Endothelial cell of hepatic sinusoid (primary cell): ENCODE results near the gene KIF26B.
"Not testable (repeated sequence)": the region's sequence is repeated elsewhere in the genome, so short reads cannot be mapped to it uniquely, and the experiment has no call there.

Source experiments
- in situ Hi-C: cut with HindIII; loops from 2 replicates; pipeline ENCODE4 v1.10.0; 2017; ENCODE audit warnings: low sequenced_read_pairs

The KIF26B gene

GRCh38 chr1:245154429-245155271 lies at the start of gene KIF26B:
Gene KIF26B, plus strand, starts transcription at chr1:245154985. Its CDS starts 440 bp downstream, at chr1:245155425.
- in situ Hi-C loops: no loop called here

- in situ Hi-C loops: no loop called here
Measured at GRCh38 chr1:245105042-245105441, 49.7 kb upstream of the KIF26B start.

- in situ Hi-C loops: no loop called here
Measured at GRCh38 chr1:245105815-245106410, 48.9 kb upstream of the KIF26B start.

- in situ Hi-C loops: no loop called here
Measured at GRCh38 chr1:245107776-245108114, 47.0 kb upstream of the KIF26B start.

GRCh38 chr1:245108246-245108645 lies 46.5 kb upstream of the KIF26B start:
- in situ Hi-C loops: no loop called here

GRCh38 chr1:245108909-245109308 lies 45.9 kb upstream of the KIF26B start:
- in situ Hi-C loops: no loop called here

- in situ Hi-C loops: no loop called here
Measured at GRCh38 chr1:245110406-245110805, 44.4 kb upstream of the KIF26B start.

- in situ Hi-C loops: no loop called here
Measured at GRCh38 chr1:245111073-245111472, 43.7 kb upstream of the KIF26B start.

- in situ Hi-C loops: no loop called here
Measured at GRCh38 chr1:245113649-245114048, 41.1 kb upstream of the KIF26B start.

- in situ Hi-C loops: no loop called here
Measured at GRCh38 chr1:245116131-245116530, 38.7 kb upstream of the KIF26B start.

GRCh38 chr1:245116751-245117150 lies 38.0 kb upstream of the KIF26B start:
- in situ Hi-C loops: no loop called here

- in situ Hi-C loops: no loop called here
Measured at GRCh38 chr1:245118066-245118465, 36.7 kb upstream of the KIF26B start.

- in situ Hi-C loops: no loop called here
Measured at GRCh38 chr1:245118806-245119205, 36.0 kb upstream of the KIF26B start.

GRCh38 chr1:245121523-245121922 lies 33.3 kb upstream of the KIF26B start:
- in situ Hi-C loops: no loop called here

GRCh38 chr1:245124241-245124640 lies 30.5 kb upstream of the KIF26B start:
- in situ Hi-C loops: no loop called here

GRCh38 chr1:245124644-245125043 lies 30.1 kb upstream of the KIF26B start:
- in situ Hi-C loops: no loop called here

GRCh38 chr1:245126530-245126929 lies 28.3 kb upstream of the KIF26B start:
- in situ Hi-C loops: no loop called here

- in situ Hi-C loops: no loop called here
Measured at GRCh38 chr1:245128381-245129101, 26.2 kb upstream of the KIF26B start.

- in situ Hi-C loops: no loop called here
Measured at GRCh38 chr1:245129319-245130240, 25.2 kb upstream of the KIF26B start.

- in situ Hi-C loops: not testable (repeated sequence)
Measured at GRCh38 chr1:245130281-245131025, 24.3 kb upstream of the KIF26B start.
